ACC112 (cell line): ENCODE measurements around the gene FCRL6.
A peak's percentile ranks its signal among the peaks of the same experiment; 100 is the strongest.

Experiments used
- H2AFZ ChIP-seq: fragments of 200-600 bp; sonication (generic); one replicate; pipeline ENCODE4 v1.6.0; 2017; ENCODE audit warnings: antibody characterized with exemption, low read length; ENCODE audit not compliant: unreplicated experiment
- H3K27ac ChIP-seq: fragments of 200-600 bp; sonication (generic); 2 replicates; pipeline ENCODE4 v1.5.1; 2014; ENCODE audit warnings: low read depth, mild to moderate bottlenecking, antibody characterized with exemption, low read length, moderate library complexity
- H3K27me3 ChIP-seq: fragments of 200-600 bp; sonication (generic); 2 replicates; pipeline ENCODE4 v1.6.1; 2014; ENCODE audit warnings: mild to moderate bottlenecking, antibody characterized with exemption, low read length, moderate library complexity, mixed read lengths; ENCODE audit not compliant: insufficient read depth
- H3K36me3 ChIP-seq: fragments of 200-600 bp; sonication (generic); 2 replicates; pipeline ENCODE4 v1.6.1; 2016; ENCODE audit warnings: mild to moderate bottlenecking, antibody characterized with exemption, low read length, moderate library complexity, mixed read lengths; ENCODE audit not compliant: insufficient read depth
- H3K4me1 ChIP-seq: fragments of 200-600 bp; sonication (generic); one replicate; pipeline ENCODE4 v1.6.1; 2016; ENCODE audit warnings: low read length, mixed read lengths; ENCODE audit not compliant: insufficient read depth, unreplicated experiment, control insufficient read depth
- H3K4me3 ChIP-seq: fragments of 200-600 bp; sonication (generic); 2 replicates; pipeline ENCODE4 v1.5.1; 2014; ENCODE audit warnings: mild to moderate bottlenecking, low read depth, low read length
- H3K79me2 ChIP-seq: fragments of 200-600 bp; sonication (generic); one replicate; pipeline ENCODE4 v1.6.0; 2016; ENCODE audit warnings: low read length; ENCODE audit not compliant: control insufficient read depth, unreplicated experiment, insufficient read depth

FCRL6 gene

GRCh38 chr1:159835356-159835755, 33.2 kb downstream of the FCRL6 start:
- Histone ChIP-seq H3K27ac (no peak overlapping the region), H2AFZ (no peak overlapping the region), H3K79me2 (no peaks in the 10 kb centered on the region), H3K4me1 (peaks cover 13% of the 10 kb centered on the region), H3K27me3 (no peaks in the 10 kb centered on the region), H3K4me3 (no peak overlapping the region), H3K36me3 (no peaks in the 10 kb centered on the region; the same call in 1 of the 2 replicates)

GRCh38 chr1:159835862-159836525, 33.8 kb downstream of the FCRL6 start:
- Histone ChIP-seq H3K4me1 (peaks cover 12% of the 10 kb centered on the region), H3K27me3 (no peaks in the 10 kb centered on the region), H3K27ac (no peak overlapping the region), H3K79me2 (no peaks in the 10 kb centered on the region), H3K36me3 (no peaks in the 10 kb centered on the region; the same call in 1 of the 2 replicates), H3K4me3 (no peak overlapping the region), H2AFZ (no peak overlapping the region)

- Histone ChIP-seq H3K27ac (no peak overlapping the region), H3K36me3 (no peaks in the 10 kb centered on the region; the same call in 1 of the 2 replicates), H3K4me3 (no peak overlapping the region), H3K79me2 (no peaks in the 10 kb centered on the region), H3K4me1 (peaks cover 12% of the 10 kb centered on the region), H3K27me3 (no peaks in the 10 kb centered on the region), H2AFZ (no peak overlapping the region)
Observed at GRCh38 chr1:159838715-159839114, 36.6 kb downstream of the FCRL6 start.

- Histone ChIP-seq H2AFZ (no peak overlapping the region), H3K79me2 (no peaks in the 10 kb centered on the region), H3K36me3 (no peaks in the 10 kb centered on the region; the same call in 1 of the 2 replicates), H3K4me1 (peaks cover 12% of the 10 kb centered on the region), H3K27me3 (no peaks in the 10 kb centered on the region), H3K27ac (no peak overlapping the region), H3K4me3 (no peak overlapping the region)
Observed at GRCh38 chr1:159839116-159839849, 37.1 kb downstream of the FCRL6 start.

- Histone ChIP-seq H2AFZ (no peak overlapping the region), H3K27ac (no peak overlapping the region), H3K4me1 (peaks cover 4% of the 10 kb centered on the region), H3K79me2 (no peaks in the 10 kb centered on the region), H3K27me3 (no peaks in the 10 kb centered on the region), H3K36me3 (no peaks in the 10 kb centered on the region), H3K4me3 (no peak overlapping the region)
Observed at GRCh38 chr1:159841749-159842148, 39.6 kb downstream of the FCRL6 start.

GRCh38 chr1:159843459-159843858, 41.3 kb downstream of the FCRL6 start:
- H3K4me1 ChIP-seq, result no peaks in the 10 kb centered on the region
- no peak overlapping the region for H3K27ac ChIP-seq
- H2AFZ ChIP-seq, result no peak overlapping the region
- no peak overlapping the region for H3K4me3 ChIP-seq
- no peaks in the 10 kb centered on the region for H3K36me3 ChIP-seq
- no peaks in the 10 kb centered on the region for H3K79me2 ChIP-seq
- H3K27me3 ChIP-seq, result no peaks in the 10 kb centered on the region

- H3K27me3 ChIP-seq, result no peaks in the 10 kb centered on the region
- no peaks in the 10 kb centered on the region for H3K79me2 ChIP-seq
- H2AFZ ChIP-seq, result no peak overlapping the region
Observed at GRCh38 chr1:159845751-159846629, 43.8 kb downstream of the FCRL6 start.

GRCh38 chr1:159847231-159847630, 45.1 kb downstream of the FCRL6 start:
- Histone ChIP-seq H3K4me1 (peaks cover 18% of the 10 kb centered on the region), H3K79me2 (no peaks in the 10 kb centered on the region), H2AFZ (no peak overlapping the region), H3K27me3 (no peaks in the 10 kb centered on the region), H3K4me3 (no peak overlapping the region), H3K36me3 (no peaks in the 10 kb centered on the region), H3K27ac (no peak overlapping the region)

More at GRCh38 chr1:159845751-159846629, 43.8 kb downstream of the FCRL6 start:
- no peaks in the 10 kb centered on the region for H3K36me3 ChIP-seq
- H3K27ac ChIP-seq, result no peak overlapping the region
- peaks cover 17% of the 10 kb centered on the region for H3K4me1 ChIP-seq
- H3K4me3 ChIP-seq, result no peak overlapping the region

GRCh38 chr1:159848326-159848725, 46.2 kb downstream of the FCRL6 start:
- Histone ChIP-seq H3K27me3 (no peaks in the 10 kb centered on the region), H3K4me3 (no peak overlapping the region)

GRCh38 chr1:159849626-159850366, 47.6 kb downstream of the FCRL6 start:
- Histone ChIP-seq H3K36me3 (no peaks in the 10 kb centered on the region), H3K27me3 (no peaks in the 10 kb centered on the region), H3K4me1 (peaks cover 32% of the 10 kb centered on the region), H3K79me2 (no peaks in the 10 kb centered on the region), H3K27ac (peak overlapping the region; percentile 93), H3K4me3 (peak overlapping the region; percentile 31; the same call in 1 of the 2 replicates), H2AFZ (no peak overlapping the region)

More at GRCh38 chr1:159848326-159848725, 46.2 kb downstream of the FCRL6 start:
- Histone ChIP-seq H3K4me1 (peaks cover 28% of the 10 kb centered on the region), H3K27ac (peak overlapping the region; percentile 93), H3K79me2 (no peaks in the 10 kb centered on the region), H2AFZ (no peak overlapping the region), H3K36me3 (no peaks in the 10 kb centered on the region)
